Tibial artery (tissue), 4 donors: Measurements from ENCODE around the gene GGT5.
A peak's percentile ranks its signal among the peaks of the same experiment; 100 is the strongest.
"Not testable (repeated sequence)": the region's sequence is repeated elsewhere in the genome, so short reads cannot be mapped to it uniquely, and the experiment has no call there.

Source experiments
- DNase-seq, 2 donors: peaks; one replicate each; pipeline ENCODE4 v3.0.0-alpha.2; 2019
- H3K27ac ChIP-seq, 2 donors: fragments of 200-600 bp; sonication (generic) in 1 of 2; 1 replicate in 1 of 2; 2 replicates in 1 of 2; pipeline ENCODE4 v1.5.1; 2018 to 2019; ENCODE audit warnings: mild to moderate bottlenecking in 1 of 2
- H3K27me3 ChIP-seq, 2 donors: fragments of 200-600 bp; sonication (generic) in 1 of 2; one replicate each; pipeline versions ENCODE4 v1.5.1 to v1.6.0; 2016 to 2019
- H3K36me3 ChIP-seq, 3 donors: fragments of 200-600 bp; sonication (generic) in 2 of 3; one replicate each; pipeline ENCODE4 v1.5.1; 2016 to 2019; ENCODE audit warnings: mild to moderate bottlenecking in 2 of 3
- H3K4me1 ChIP-seq, 4 donors: fragments of 200-600 bp; sonication (generic) in 2 of 4; 1 replicate in 3 of 4; 2 replicates in 1 of 4; pipeline ENCODE4 v1.5.1; 2016 to 2019
- H3K4me3 ChIP-seq, 2 donors: fragments of 200-600 bp; sonication (generic) in 1 of 2; 1 replicate in 1 of 2; 2 replicates in 1 of 2; pipeline ENCODE4 v1.5.1; 2018 to 2019; ENCODE audit warnings: mild to moderate bottlenecking in 2 of 2
- H3K9me3 ChIP-seq, 3 donors: fragments of 200-600 bp; sonication (generic) in 1 of 3; one replicate each; pipeline ENCODE4 v1.5.1; 2016 to 2019
- CTCF ChIP-seq, 2 experiments: fragments of 200-600 bp in 1 of 2; fragments of 450-650 bp in 1 of 2; IDR thresholded peaks; one replicate each; pipeline ENCODE4 v1.5.1; 2017 to 2019; ENCODE audit warnings: antibody characterized with exemption in 2 of 2, mild to moderate bottlenecking in 1 of 2, moderate library complexity in 1 of 2
- intact Hi-C: fragments of 100-400 bp; cut with DNase I; formaldehyde crosslinking; loops from one replicate; pipeline ENCODE4 v1.15.0; 2023; ENCODE audit warnings: low total_unique reads

The GGT5 gene

GRCh38 chr22:24285245-24285644, 40.4 kb upstream of the GGT5 start:
- intact Hi-C loops = no loop called here
- TF ChIP-seq CTCF (IDR thresholded peaks at IDR 0.05) = no peak
- peak overlapping the region in 1 of 2 donors; percentile 18 for H3K27ac ChIP-seq
- peaks cover 4 to 85% (median 38%) of the 10 kb centered on the region in 4 donors for H3K4me1 ChIP-seq
- DNase-seq = no peak
- no peaks in the 10 kb centered on the region for H3K36me3 ChIP-seq
- H3K9me3 ChIP-seq = no peaks in the 10 kb centered on the region
- H3K4me3 ChIP-seq = no peak overlapping the region
- no peaks in the 10 kb centered on the region for H3K27me3 ChIP-seq

DNA sequence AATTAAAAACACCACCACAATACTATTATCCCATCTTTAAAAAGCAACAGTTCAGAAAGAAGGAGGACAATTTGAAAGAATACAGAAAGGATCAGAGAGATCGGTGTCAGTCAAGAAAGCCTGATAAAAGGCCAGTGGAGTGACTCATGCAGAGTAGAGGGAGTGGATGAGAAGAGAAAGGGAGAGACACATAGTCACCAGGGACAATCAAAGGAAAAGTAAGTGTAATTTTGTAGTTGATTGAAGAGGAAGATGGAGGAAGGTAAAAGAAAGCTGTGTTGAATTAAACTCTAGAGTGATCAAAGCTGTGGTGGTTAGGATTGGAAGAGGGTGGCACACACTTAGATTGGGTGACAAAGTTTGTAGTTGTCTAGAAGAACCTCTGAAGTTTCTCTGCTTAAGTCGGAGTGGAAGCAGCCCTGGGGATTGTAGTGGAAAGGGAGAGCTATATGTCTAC, 39.9 kb upstream of the GGT5 start:
- intact Hi-C loops = no loop called here
- no peak overlapping the region for H3K4me3 ChIP-seq

DNA sequence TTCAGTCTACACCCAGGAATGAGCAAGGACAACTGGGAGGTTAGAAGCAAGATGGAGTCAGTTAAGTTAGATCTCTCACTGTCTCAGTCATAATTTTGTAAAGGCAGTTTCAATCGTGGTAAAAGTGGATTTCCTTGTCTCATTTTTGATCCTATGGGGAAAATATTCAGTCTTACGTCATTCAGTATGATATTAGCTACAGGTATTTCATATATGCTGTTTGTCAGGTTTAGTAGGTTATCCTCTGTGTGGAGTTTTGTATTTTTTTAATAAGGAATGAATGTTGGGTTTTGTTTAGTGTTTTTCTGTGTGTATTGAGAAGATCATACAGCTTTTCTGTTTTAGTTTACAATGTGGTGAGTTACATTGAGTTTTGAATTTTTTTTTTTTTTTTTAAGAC, 37.5 kb upstream of the GGT5 start:
- intact Hi-C loops = no loop called here
- DNase-seq = no peak
- TF ChIP-seq CTCF (IDR thresholded peaks at IDR 0.05) = no peak
- Histone ChIP-seq H3K9me3 (no peaks in the 10 kb centered on the region), H3K27ac (no peak overlapping the region), H3K36me3 (no peaks in the 10 kb centered on the region), H3K27me3 (no peaks in the 10 kb centered on the region), H3K4me3 (no peak overlapping the region), H3K4me1 (peaks cover 4 to 58% (median 20%) of the 10 kb centered on the region in 4 donors)

More for the DNA sequence above, 39.9 kb upstream of the GGT5 start:
- Histone ChIP-seq H3K4me1 (peaks cover 4 to 80% (median 34%) of the 10 kb centered on the region in 4 donors), H3K36me3 (no peaks in the 10 kb centered on the region), H3K9me3 (no peaks in the 10 kb centered on the region), H3K27me3 (no peaks in the 10 kb centered on the region), H3K27ac (peak overlapping the region in 1 of 2 donors; percentile 18)
- DNase-seq = no peak
- no peak for TF ChIP-seq CTCF (IDR thresholded peaks at IDR 0.05)

DNA sequence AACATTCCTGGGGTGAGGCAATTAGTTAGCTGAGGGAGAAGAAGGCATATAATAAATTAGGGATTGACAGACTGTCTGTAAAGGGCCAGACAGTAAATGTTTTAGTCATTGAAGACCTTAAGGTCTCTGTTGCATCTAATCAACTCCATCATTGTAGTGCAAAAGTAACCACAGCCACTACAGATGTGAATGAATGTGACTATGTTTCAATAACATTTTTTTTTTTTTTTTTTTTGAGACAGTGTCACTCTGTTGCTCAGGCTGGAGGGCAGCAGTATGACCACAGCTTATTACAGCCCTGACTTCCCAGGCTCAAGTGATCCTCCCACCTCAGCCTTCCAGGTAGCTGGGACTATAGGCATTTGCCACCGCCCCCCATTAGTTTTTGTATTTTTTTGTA, 35.5 kb upstream of the GGT5 start:
- H3K27me3 ChIP-seq, intact Hi-C loops, H3K27ac ChIP-seq, H3K9me3 ChIP-seq, H3K36me3 ChIP-seq, DNase-seq, H3K4me3 ChIP-seq: not testable (repeated sequence)
- peaks cover 0 to 45% (median 12%) of the 10 kb centered on the region in 4 donors for H3K4me1 ChIP-seq

DNA sequence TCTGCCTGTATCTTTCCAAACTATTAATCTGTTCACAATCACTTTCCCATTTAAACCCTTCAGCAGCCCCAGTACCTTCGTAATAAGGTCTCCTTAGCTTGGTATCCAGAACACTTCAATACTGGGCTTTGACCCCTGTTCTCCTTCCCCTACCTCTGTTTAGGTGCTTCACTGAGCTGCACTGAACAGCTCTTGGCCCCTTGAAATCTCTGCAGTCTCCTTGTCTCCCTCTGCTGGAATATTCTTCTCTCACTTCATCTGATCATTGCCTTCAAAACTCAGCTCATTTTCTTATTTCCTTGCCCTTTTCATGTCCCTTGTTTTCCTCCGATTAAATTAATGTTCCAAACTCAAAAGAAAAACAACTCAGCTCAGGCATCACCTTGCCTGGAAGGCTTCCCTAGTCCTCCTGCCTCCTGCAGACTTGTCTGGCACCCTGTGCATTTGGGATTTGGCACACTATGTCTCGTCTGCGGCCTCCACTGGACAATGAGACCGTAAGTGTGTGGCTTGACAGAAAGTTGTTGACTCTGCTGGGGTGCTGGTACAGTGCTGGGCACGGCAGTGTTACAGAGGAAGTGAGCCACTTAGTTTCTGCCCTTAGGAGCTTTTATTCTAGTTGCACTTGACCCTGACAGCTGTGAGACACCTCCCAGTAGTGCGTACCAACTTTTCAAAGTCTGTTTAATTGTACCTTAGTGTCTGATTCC, 30.0 kb upstream of the GGT5 start:
- H3K4me3 ChIP-seq, DNase-seq, H3K36me3 ChIP-seq, H3K9me3 ChIP-seq, intact Hi-C loops, H3K27me3 ChIP-seq: not testable (repeated sequence)
- H3K4me1 ChIP-seq = peaks cover 0 to 45% (median 21%) of the 10 kb centered on the region in 4 donors
- H3K27ac ChIP-seq = peak overlapping the region; percentile 31 to 52

DNA sequence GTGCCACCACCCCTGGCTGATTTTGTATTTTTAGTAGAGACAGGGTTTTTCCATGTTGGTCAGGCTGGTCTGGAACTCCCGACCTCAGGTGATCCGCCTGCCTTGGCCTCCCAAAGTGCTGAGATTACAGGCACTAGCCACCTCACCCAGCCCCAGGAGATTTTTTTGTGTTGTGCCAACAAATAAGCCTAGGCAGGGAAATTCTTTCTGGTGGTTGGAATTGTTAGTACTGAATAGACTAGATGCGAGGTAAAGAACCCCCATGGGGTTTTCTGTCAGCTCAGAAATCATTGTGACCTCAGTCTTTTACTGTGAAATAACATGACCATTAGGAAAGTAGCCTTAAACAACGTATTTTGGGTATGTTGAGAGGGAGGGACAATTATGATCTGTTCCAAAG, 29.0 kb upstream of the GGT5 start:
- H3K4me1 ChIP-seq = peaks cover 0 to 45% (median 21%) of the 10 kb centered on the region in 4 donors
- H3K9me3 ChIP-seq, H3K4me3 ChIP-seq, H3K27me3 ChIP-seq, intact Hi-C loops, DNase-seq, H3K36me3 ChIP-seq: not testable (repeated sequence)
- H3K27ac ChIP-seq = peak overlapping the region; percentile 31 to 52

DNA sequence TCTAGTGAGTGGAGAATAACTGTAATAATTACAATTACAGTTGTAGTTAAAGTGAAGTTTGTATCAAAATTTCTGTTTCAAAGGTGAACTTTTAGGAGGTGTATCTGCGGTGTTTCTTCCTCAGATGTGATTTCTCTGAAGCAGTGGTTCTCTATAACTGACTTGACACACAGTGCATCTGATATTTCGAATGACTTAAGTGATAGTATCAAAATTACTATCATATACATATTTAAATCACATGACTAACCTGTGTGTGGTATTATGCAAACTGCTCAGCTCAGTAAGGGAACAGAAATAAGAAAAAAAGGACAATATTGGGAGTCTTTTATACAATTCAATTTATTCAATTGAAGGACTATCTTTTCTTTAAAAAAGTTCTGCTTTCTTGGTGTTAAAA, 28.1 kb upstream of the GGT5 start:
- H3K27ac ChIP-seq, H3K4me3 ChIP-seq, intact Hi-C loops, H3K27me3 ChIP-seq, H3K9me3 ChIP-seq, DNase-seq, H3K36me3 ChIP-seq: not testable (repeated sequence)
- peaks cover 0 to 45% (median 21%) of the 10 kb centered on the region in 4 donors for H3K4me1 ChIP-seq
